ENCODE results near the gene ACOT11. TPM values are rescaled to one million over a fixed set of nuclear protein-coding genes. Genes with fewer than 3 reads are reported as not detected.

ACOT11 gene
- total and polyA plus RNA-seq, 2 experiments from 2014 or later = 23.8 to 33.4 TPM

DNA sequence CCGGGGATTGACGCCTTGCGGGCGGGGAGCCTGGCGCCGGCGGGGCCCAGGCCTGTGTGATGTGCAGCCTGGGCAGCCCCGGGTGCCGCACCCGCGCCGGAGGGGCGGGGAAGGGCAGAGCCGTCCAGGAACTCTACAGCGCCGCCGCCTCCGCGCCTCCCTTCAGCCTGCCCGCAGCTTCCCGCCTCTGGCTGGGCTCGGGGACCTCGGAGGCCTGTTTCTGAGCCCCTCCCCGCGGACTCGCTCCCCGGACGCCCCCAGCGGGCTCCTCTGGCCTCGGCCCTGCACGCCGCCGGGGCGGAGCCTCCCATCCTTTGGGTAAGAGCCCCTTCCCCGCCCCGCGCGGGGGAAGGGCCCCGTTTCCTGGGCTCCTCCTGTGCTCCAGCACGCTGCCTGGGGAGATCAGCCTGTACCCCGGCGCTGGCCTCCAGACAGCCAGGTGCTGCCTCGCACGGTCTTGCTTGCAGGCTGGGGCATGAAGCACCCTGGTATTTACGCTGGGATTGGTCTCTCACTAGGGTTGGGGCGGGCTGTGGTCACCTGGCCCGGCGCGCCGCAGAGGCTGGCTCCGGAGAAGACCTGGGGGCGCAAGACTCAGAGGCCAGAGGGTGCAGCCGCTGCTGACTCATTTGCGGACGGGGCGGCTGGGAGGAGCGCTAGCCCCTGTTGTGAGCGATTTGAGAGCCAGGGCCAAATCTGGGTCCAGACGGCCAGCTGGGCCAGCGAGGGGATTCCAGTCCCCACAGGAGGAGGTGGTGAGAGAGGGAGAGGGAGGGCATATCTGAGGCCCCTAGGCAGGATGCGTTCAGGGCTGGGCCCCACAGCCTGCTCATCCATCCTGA lies 5.7 kb upstream of the ACOT11 start:
- Histone ChIP-seq H3K27ac (peak overlapping the region; percentile 3), H3K4me3 (peak overlapping the region; percentile 33), H3K9me3 (ENCODE audit: low read depth) (no peaks in the 10 kb centered on the region), H3K27me3 (no peaks in the 10 kb centered on the region), H3K36me3 (no peaks in the 10 kb centered on the region), H3K4me1 (ENCODE audit: low read depth) (peaks cover 10% of the 10 kb centered on the region)
- TF ChIP-seq, protein P1, sequence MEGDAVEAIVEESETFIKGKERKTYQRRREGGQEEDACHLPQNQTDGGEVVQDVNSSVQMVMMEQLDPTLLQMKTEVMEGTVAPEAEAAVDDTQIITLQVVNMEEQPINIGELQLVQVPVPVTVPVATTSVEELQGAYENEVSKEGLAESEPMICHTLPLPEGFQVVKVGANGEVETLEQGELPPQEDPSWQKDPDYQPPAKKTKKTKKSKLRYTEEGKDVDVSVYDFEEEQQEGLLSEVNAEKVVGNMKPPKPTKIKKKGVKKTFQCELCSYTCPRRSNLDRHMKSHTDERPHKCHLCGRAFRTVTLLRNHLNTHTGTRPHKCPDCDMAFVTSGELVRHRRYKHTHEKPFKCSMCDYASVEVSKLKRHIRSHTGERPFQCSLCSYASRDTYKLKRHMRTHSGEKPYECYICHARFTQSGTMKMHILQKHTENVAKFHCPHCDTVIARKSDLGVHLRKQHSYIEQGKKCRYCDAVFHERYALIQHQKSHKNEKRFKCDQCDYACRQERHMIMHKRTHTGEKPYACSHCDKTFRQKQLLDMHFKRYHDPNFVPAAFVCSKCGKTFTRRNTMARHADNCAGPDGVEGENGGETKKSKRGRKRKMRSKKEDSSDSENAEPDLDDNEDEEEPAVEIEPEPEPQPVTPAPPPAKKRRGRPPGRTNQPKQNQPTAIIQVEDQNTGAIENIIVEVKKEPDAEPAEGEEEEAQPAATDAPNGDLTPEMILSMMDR (IDR thresholded peaks at IDR 0.05; ENCODE audit: low read depth, low read length) = no peak
- DNase-seq (ENCODE audit: low read depth in 1 of 2, low spot score in 1 of 2) = peak; percentile 68 to 79

DNA sequence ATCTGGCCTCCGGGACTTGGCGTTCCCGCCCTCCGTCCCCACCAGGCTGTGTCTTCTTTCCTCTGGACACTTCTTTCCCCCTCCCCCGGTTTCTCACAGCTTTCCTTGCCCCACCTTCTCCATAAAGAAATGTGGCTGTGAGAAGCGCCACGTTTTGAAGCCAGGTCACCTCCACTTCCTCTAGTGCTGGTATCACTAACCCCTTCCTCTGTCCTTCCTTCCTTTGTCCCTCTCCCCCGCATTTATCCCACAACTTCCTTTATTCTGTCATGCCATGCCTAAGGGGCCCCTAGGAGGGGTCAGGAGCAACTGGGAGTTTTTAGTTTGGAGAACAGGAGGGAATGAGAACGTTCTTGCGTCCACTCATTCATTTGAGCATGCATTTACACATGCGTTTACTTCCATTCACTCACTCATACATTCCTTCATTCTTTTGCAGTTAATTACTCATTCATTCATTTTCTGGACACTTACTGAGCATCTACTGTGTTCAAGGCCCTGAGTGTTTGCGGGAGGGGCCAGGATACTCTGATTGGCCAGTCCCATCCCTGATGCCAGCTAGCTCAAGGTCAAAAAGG lies 5.0 kb upstream of the ACOT11 start:
- H3K9me3 ChIP-seq (ENCODE audit: low read depth) = no peaks in the 10 kb centered on the region
- H3K4me1 ChIP-seq (ENCODE audit: low read depth) = peaks cover 15% of the 10 kb centered on the region
- DNase-seq (ENCODE audit: low read depth in 1 of 2, low spot score in 1 of 2) = peak in 1 of 2 donors; percentile 29
- no peaks in the 10 kb centered on the region for H3K27me3 ChIP-seq
- no peaks in the 10 kb centered on the region for H3K36me3 ChIP-seq
- H3K27ac ChIP-seq = peak overlapping the region; percentile 3
- TF ChIP-seq, protein P1 (IDR thresholded peaks at IDR 0.05; ENCODE audit: low read depth, low read length) = no peak
- peak overlapping the region; percentile 33 for H3K4me3 ChIP-seq

DNA sequence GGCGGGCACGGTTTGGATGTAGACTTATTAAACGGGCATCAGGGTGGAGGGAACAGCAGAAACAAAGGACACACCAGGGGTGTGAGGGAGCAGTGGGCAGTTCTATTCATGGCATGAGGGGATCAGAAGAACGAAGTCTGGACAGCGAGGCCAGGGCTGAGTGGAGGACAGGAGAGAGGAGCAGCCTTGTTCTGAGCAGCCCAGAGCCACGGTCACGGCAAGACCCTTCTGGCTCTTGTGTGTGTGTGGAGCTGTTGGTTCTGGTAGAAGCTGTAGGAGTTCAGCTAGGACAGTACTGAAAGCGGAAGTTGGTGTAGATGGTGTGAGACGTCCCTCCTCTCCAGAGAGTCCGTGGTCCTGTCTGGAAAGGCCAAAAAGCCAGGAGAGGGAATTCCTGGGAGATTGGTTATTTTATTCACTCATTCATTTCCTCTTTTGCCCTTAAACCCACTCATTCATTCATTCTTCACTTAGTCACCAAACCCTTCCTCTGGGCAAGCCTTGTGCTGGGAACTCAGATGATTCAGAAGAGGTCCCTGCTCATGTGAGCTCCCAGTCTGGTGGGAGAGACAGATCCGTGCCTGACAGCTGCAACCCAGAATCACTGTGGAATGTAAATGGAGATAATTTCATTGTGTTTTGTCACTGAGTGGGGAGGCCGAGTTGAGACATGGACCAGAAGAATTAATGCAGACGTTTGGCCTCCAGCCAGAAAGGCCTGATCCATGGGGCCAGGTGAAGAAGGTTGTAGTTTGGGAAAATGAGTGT lies 4.1 kb upstream of the ACOT11 start:
- Histone ChIP-seq H3K4me3 (no peak overlapping the region), H3K9me3 (ENCODE audit: low read depth) (no peaks in the 10 kb centered on the region), H3K27me3 (no peaks in the 10 kb centered on the region), H3K36me3 (no peaks in the 10 kb centered on the region), H3K4me1 (ENCODE audit: low read depth) (peaks cover 24% of the 10 kb centered on the region), H3K27ac (peak overlapping the region; percentile 2)
- TF ChIP-seq, protein P1 (IDR thresholded peaks at IDR 0.05; ENCODE audit: low read depth, low read length) = no peak
- peak in 1 of 2 donors; percentile 43 for DNase-seq (ENCODE audit: low read depth in 1 of 2, low spot score in 1 of 2)

DNA sequence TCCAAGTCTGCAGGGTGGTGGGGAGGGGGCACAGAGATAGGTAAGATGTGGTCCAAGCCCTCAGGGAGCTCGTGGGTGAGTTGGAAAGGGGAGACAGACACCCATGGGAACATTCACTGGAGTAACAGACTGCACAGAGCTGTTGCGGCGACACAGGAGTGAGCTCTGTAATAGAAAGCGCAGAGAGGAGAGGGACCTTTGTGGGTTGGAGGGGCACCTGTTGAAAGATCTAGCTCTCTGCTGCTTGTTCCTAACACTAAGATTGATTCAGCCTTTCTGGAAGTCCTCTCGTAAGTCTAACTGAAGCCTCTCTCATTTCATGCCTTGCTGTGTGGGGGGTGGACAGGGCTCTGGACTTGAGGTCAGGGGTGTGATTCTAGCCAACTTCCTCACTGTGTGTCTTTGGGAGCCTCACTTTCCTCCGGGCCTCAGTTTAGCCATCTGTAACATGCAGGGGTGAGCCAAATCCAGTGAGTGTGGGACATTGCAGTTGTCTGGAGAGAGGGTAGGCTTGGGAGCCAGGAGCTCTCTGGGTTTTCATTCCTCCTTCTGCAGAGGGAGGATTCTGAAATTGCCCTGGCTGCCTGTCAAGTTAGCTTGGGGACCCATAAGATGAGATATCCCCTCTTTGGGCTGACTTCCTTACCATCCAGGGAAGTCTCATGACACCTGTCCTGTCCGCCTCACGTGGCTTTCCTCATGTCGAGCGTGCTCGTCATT lies 2.0 kb upstream of the ACOT11 start:
- peaks cover 34% of the 10 kb centered on the region for H3K4me1 ChIP-seq (ENCODE audit: low read depth)
- no peaks in the 10 kb centered on the region for H3K9me3 ChIP-seq (ENCODE audit: low read depth)
- no peak overlapping the region for H3K4me3 ChIP-seq
- TF ChIP-seq, protein P1 (IDR thresholded peaks at IDR 0.05; ENCODE audit: low read depth, low read length) = no peak
- peak overlapping the region; percentile 95 for H3K27ac ChIP-seq
- no peak for DNase-seq (ENCODE audit: low read depth in 1 of 2, low spot score in 1 of 2)
- H3K36me3 ChIP-seq = no peaks in the 10 kb centered on the region
- no peaks in the 10 kb centered on the region for H3K27me3 ChIP-seq
